Erythroblast (primary cell): ENCODE results near the gene NFE2L3.
A peak's percentile ranks its signal among the peaks of the same experiment; 100 is the strongest.
"Not testable (repeated sequence)": the region's sequence is repeated elsewhere in the genome, so short reads cannot be mapped to it uniquely, and the experiment has no call there.

Source experiments
- DNase-seq, 2 experiments: peaks; one replicate each; lab custom pipeline; 2025; lab: John Stamatoyannopoulos, UW
- GATA1 ChIP-seq: IDR thresholded peaks from 2 replicates; pipeline ENCODE4 v1.6.1; 2011; ENCODE audit warnings: low read depth, mild to moderate bottlenecking, control low read depth, low read length, moderate library complexity
- POLR2A ChIP-seq: IDR thresholded peaks from 2 replicates; pipeline ENCODE4 v1.6.1; 2011; ENCODE audit warnings: mild to moderate bottlenecking, low read length

NFE2L3 gene

GRCh38 chr7:26151953-26152781 lies at the start of gene NFE2L3:
Gene NFE2L3, plus strand, starts transcription at chr7:26152198. Its CDS starts 301 bp downstream, at chr7:26152499.
- peak; percentile 87 to 90 for DNase-seq
- TF ChIP-seq POLR2A (peak; percentile 72), GATA1 (no peak)

GRCh38 chr7:26103596-26103995 lies 48.4 kb upstream of the NFE2L3 start:
- TF ChIP-seq GATA1 (no peak), POLR2A (no peak)
- DNase-seq, result no peak

GRCh38 chr7:26105236-26105635 lies 46.8 kb upstream of the NFE2L3 start:
- no peak for DNase-seq
- TF ChIP-seq POLR2A (no peak), GATA1 (no peak)

GRCh38 chr7:26105931-26106330 lies 46.1 kb upstream of the NFE2L3 start:
- TF ChIP-seq POLR2A (no peak), GATA1 (no peak)
- no peak for DNase-seq

GRCh38 chr7:26112203-26112740 lies 39.7 kb upstream of the NFE2L3 start:
- no peak for DNase-seq
- TF ChIP-seq GATA1 (no peak), POLR2A (no peak)

- TF ChIP-seq GATA1 (no peak), POLR2A (no peak)
- no peak for DNase-seq
Measured at GRCh38 chr7:26115650-26116049, 36.3 kb upstream of the NFE2L3 start.

- TF ChIP-seq GATA1 (no peak), POLR2A (no peak)
- DNase-seq, result no peak
Measured at GRCh38 chr7:26117142-26117807, 34.7 kb upstream of the NFE2L3 start.

- TF ChIP-seq GATA1 (no peak), POLR2A (no peak)
- no peak for DNase-seq
Measured at GRCh38 chr7:26117970-26118369, 34.0 kb upstream of the NFE2L3 start.

- no peak for TF ChIP-seq GATA1
- DNase-seq, result no peak
Measured at GRCh38 chr7:26122745-26123144, 29.3 kb upstream of the NFE2L3 start.

GRCh38 chr7:26124775-26125174 lies 27.2 kb upstream of the NFE2L3 start:
- not testable (repeated sequence) for DNase-seq

GRCh38 chr7:26127411-26127810 lies 24.6 kb upstream of the NFE2L3 start:
- no peak for DNase-seq
- TF ChIP-seq GATA1 (no peak), POLR2A (no peak)

- no peak for TF ChIP-seq GATA1
- no peak for TF ChIP-seq POLR2A
- DNase-seq, result no peak
Measured at GRCh38 chr7:26131056-26131589, 20.9 kb upstream of the NFE2L3 start.

GRCh38 chr7:26135076-26135475 lies 16.9 kb upstream of the NFE2L3 start:
- TF ChIP-seq POLR2A (no peak), GATA1 (no peak)
- DNase-seq, result no peak

- no peak for DNase-seq
- no peak for TF ChIP-seq POLR2A
- TF ChIP-seq GATA1, result no peak
Measured at GRCh38 chr7:26135551-26135950, 16.4 kb upstream of the NFE2L3 start.

GRCh38 chr7:26136831-26137230 lies 15.2 kb upstream of the NFE2L3 start:
- TF ChIP-seq POLR2A, result no peak
- TF ChIP-seq GATA1, result no peak
- DNase-seq, result no peak
